Common myeloid progenitor, CD34-positive (primary cell): ENCODE measurements around the gene KARS1.

Experiments
- CTCF ChIA-PET: fragments of 350-600 bp; sonication (Branson Sonifier 250); formaldehyde crosslinking; loops from one replicate; lab custom pipeline; 2021; ENCODE audit warnings: antibody characterized with exemption; lab: Charles Lee
- POLR2A ChIA-PET: fragments of 350-600 bp; sonication (Branson Sonifier 250); formaldehyde crosslinking; loops from one replicate; lab custom pipeline; 2021; ENCODE audit warnings: antibody characterized with exemption; lab: Charles Lee
- DNase-seq, 3 donors: peaks; one replicate each; pipeline versions ENCODE4 v3.0.0 to v3.0.0-alpha.2; 2013
- H3K27ac ChIP-seq, 2 experiments: 1 replicate in 1 of 2; 2 replicates in 1 of 2; pipeline ENCODE4 v1.7.0; 2013; ENCODE audit warnings: inconsistent platforms in 2 of 2, low read length in 2 of 2, mild to moderate bottlenecking in 2 of 2, low read depth in 1 of 2, moderate library complexity in 1 of 2; ENCODE audit not compliant: severe bottlenecking in 2 of 2, insufficient read depth in 1 of 2, poor library complexity in 1 of 2
- H3K27me3 ChIP-seq, 5 experiments: replicated peaks in 2 of 5; 1 replicate in 3 of 5; 2 replicates in 2 of 5; pipeline versions ENCODE4 v1.6.1 to v1.7.0; 2013; ENCODE audit warnings: low read length in 4 of 5, mild to moderate bottlenecking in 2 of 5, moderate library complexity in 2 of 5, inconsistent platforms in 1 of 5; ENCODE audit not compliant: insufficient read depth in 5 of 5, control insufficient read depth in 4 of 5
- H3K36me3 ChIP-seq, 4 experiments: 1 replicate in 2 of 4; 2 replicates in 2 of 4; pipeline versions ENCODE4 v1.6.1 to v1.7.0; 2013; ENCODE audit warnings: low read length in 3 of 4, control low read depth in 1 of 4, mild to moderate bottlenecking in 1 of 4; ENCODE audit not compliant: control insufficient read depth in 4 of 4, insufficient read depth in 4 of 4
- H3K4me1 ChIP-seq, 4 experiments: 1 replicate in 3 of 4; 2 replicates in 1 of 4; pipeline versions ENCODE4 v1.6.1 to v1.7.1; 2013; ENCODE audit warnings: low read length in 3 of 4, mild to moderate bottlenecking in 3 of 4, control low read depth in 1 of 4, inconsistent platforms in 1 of 4, moderate library complexity in 1 of 4; ENCODE audit not compliant: control insufficient read depth in 4 of 4, insufficient read depth in 4 of 4; ENCODE audit errors: control extremely low read depth in 1 of 4
- H3K4me3 ChIP-seq, 7 experiments: 1 replicate in 4 of 7; 2 replicates in 3 of 7; pipeline versions ENCODE4 v1.5.1 to v1.7.0; 2013; ENCODE audit warnings: mild to moderate bottlenecking in 7 of 7, low read length in 6 of 7, moderate library complexity in 6 of 7, inconsistent platforms in 2 of 7, low read depth in 2 of 7, control low read depth in 1 of 7; ENCODE audit not compliant: insufficient read depth in 4 of 7, control insufficient read depth in 1 of 7; ENCODE audit errors: extremely low read depth in 1 of 7
- H3K9me3 ChIP-seq, 5 experiments: 1 replicate in 4 of 5; 2 replicates in 1 of 5; pipeline versions ENCODE4 v1.6.1 to v1.7.1; 2013; ENCODE audit warnings: low read length in 4 of 5, mild to moderate bottlenecking in 2 of 5, inconsistent platforms in 1 of 5, low read depth in 1 of 5, moderate library complexity in 1 of 5; ENCODE audit not compliant: control insufficient read depth in 4 of 5, insufficient read depth in 2 of 5; ENCODE audit errors: control extremely low read depth in 1 of 5
- WGBS: methylation state at CpG from one replicate; pipeline ENCODE4 v1.1.5; 2013; ENCODE audit not compliant: insufficient coverage; 5-methylcytosine and 5-hydroxymethylcytosine counted together

KARS1 gene

GRCh38 chr16:75578212-75578611, 69.3 kb downstream of the KARS1 start:
- ChIA-PET CTCF (interaction anchor here (1.0 kb wide), 1 partner anchor 25 kb away, joined by 4 read pairs; no protein-coding TSS in a partner anchor), POLR2A (no interaction called here)
- peaks cover 2 to 29% (median 12%) of the 10 kb centered on the region in 4 experiments for H3K4me1 ChIP-seq
- DNase-seq: no peak
- H3K36me3 ChIP-seq: peaks cover 14 to 50% (median 30%) of the 10 kb centered on the region in 4 experiments
- no peak overlapping the region for H3K27ac ChIP-seq
- no peak overlapping the region for H3K4me3 ChIP-seq
- WGBS: no CpG with 5 or more reads among the region's 7 CpGs
- no peaks in the 10 kb centered on the region for H3K9me3 ChIP-seq
- H3K27me3 ChIP-seq: no peaks in the 10 kb centered on the region
